ACC112 (cell line): ENCODE measurements around the gene NOS3.

Experiments
- H2AFZ ChIP-seq: fragments of 200-600 bp; sonication (generic); one replicate; pipeline ENCODE4 v1.6.0; 2017; ENCODE audit warnings: antibody characterized with exemption, low read length; ENCODE audit not compliant: unreplicated experiment
- H3K27ac ChIP-seq: fragments of 200-600 bp; sonication (generic); 2 replicates; pipeline ENCODE4 v1.5.1; 2014; ENCODE audit warnings: low read depth, mild to moderate bottlenecking, antibody characterized with exemption, low read length, moderate library complexity
- H3K27me3 ChIP-seq: fragments of 200-600 bp; sonication (generic); 2 replicates; pipeline ENCODE4 v1.6.1; 2014; ENCODE audit warnings: mild to moderate bottlenecking, antibody characterized with exemption, low read length, moderate library complexity, mixed read lengths; ENCODE audit not compliant: insufficient read depth
- H3K36me3 ChIP-seq: fragments of 200-600 bp; sonication (generic); 2 replicates; pipeline ENCODE4 v1.6.1; 2016; ENCODE audit warnings: mild to moderate bottlenecking, antibody characterized with exemption, low read length, moderate library complexity, mixed read lengths; ENCODE audit not compliant: insufficient read depth
- H3K4me1 ChIP-seq: fragments of 200-600 bp; sonication (generic); one replicate; pipeline ENCODE4 v1.6.1; 2016; ENCODE audit warnings: low read length, mixed read lengths; ENCODE audit not compliant: insufficient read depth, unreplicated experiment, control insufficient read depth
- H3K4me3 ChIP-seq: fragments of 200-600 bp; sonication (generic); 2 replicates; pipeline ENCODE4 v1.5.1; 2014; ENCODE audit warnings: mild to moderate bottlenecking, low read depth, low read length
- H3K79me2 ChIP-seq: fragments of 200-600 bp; sonication (generic); one replicate; pipeline ENCODE4 v1.6.0; 2016; ENCODE audit warnings: low read length; ENCODE audit not compliant: control insufficient read depth, unreplicated experiment, insufficient read depth

The NOS3 gene

GRCh38 chr7:150983893-150984368, 6.9 kb upstream of the NOS3 start:
- Histone ChIP-seq H3K4me3 (no peak overlapping the region), H3K79me2 (no peaks in the 10 kb centered on the region), H3K4me1 (peaks cover 4% of the 10 kb centered on the region), H3K36me3 (no peaks in the 10 kb centered on the region), H3K27ac (no peak overlapping the region), H3K27me3 (peaks cover 68% of the 10 kb centered on the region), H2AFZ (no peak overlapping the region)

GRCh38 chr7:150986099-150986512, 4.7 kb upstream of the NOS3 start:
- Histone ChIP-seq H3K27ac (no peak overlapping the region), H3K36me3 (no peaks in the 10 kb centered on the region), H3K4me3 (no peak overlapping the region), H2AFZ (no peak overlapping the region), H3K4me1 (peaks cover 4% of the 10 kb centered on the region), H3K27me3 (peaks cover 46% of the 10 kb centered on the region), H3K79me2 (no peaks in the 10 kb centered on the region)

- Histone ChIP-seq H3K4me3 (no peak overlapping the region), H3K79me2 (no peaks in the 10 kb centered on the region), H3K27me3 (peaks cover 42% of the 10 kb centered on the region), H3K27ac (no peak overlapping the region), H3K4me1 (peaks cover 4% of the 10 kb centered on the region), H3K36me3 (no peaks in the 10 kb centered on the region), H2AFZ (no peak overlapping the region)
These were observed 4.3 kb upstream of the NOS3 start for GRCh38 chr7:150986556-150986955.

GRCh38 chr7:150988230-150989226, 2.3 kb upstream of the NOS3 start:
- H3K4me1 ChIP-seq, result peaks cover 4% of the 10 kb centered on the region
- H3K79me2 ChIP-seq, result no peaks in the 10 kb centered on the region
- no peak overlapping the region for H3K4me3 ChIP-seq
- peaks cover 22% of the 10 kb centered on the region for H3K27me3 ChIP-seq
- H3K27ac ChIP-seq, result no peak overlapping the region
- H3K36me3 ChIP-seq, result no peaks in the 10 kb centered on the region
- no peak overlapping the region for H2AFZ ChIP-seq

GRCh38 chr7:150989456-150989855, 1.4 kb upstream of the NOS3 start:
- H2AFZ ChIP-seq, result no peak overlapping the region
- H3K4me1 ChIP-seq, result peaks cover 4% of the 10 kb centered on the region
- no peak overlapping the region for H3K4me3 ChIP-seq
- H3K27ac ChIP-seq, result no peak overlapping the region
- H3K27me3 ChIP-seq, result peaks cover 19% of the 10 kb centered on the region
- H3K79me2 ChIP-seq, result no peaks in the 10 kb centered on the region
- no peaks in the 10 kb centered on the region for H3K36me3 ChIP-seq

- Histone ChIP-seq H3K27ac (no peak overlapping the region), H3K79me2 (no peaks in the 10 kb centered on the region), H3K27me3 (peaks cover 12% of the 10 kb centered on the region), H3K36me3 (no peaks in the 10 kb centered on the region), H2AFZ (no peak overlapping the region), H3K4me3 (no peak overlapping the region), H3K4me1 (peaks cover 4% of the 10 kb centered on the region)
These were observed 1.3 kb downstream of the NOS3 start for GRCh38 chr7:150992051-150992640.

GRCh38 chr7:150992833-150993302, 2.1 kb downstream of the NOS3 start:
- H3K4me1 ChIP-seq, result peaks cover 4% of the 10 kb centered on the region
- H3K27ac ChIP-seq, result no peak overlapping the region
- H3K4me3 ChIP-seq, result no peak overlapping the region
- no peaks in the 10 kb centered on the region for H3K36me3 ChIP-seq
- H3K27me3 ChIP-seq, result peaks cover 5% of the 10 kb centered on the region
- no peak overlapping the region for H2AFZ ChIP-seq
- no peaks in the 10 kb centered on the region for H3K79me2 ChIP-seq

GRCh38 chr7:150993511-150993910, 2.7 kb downstream of the NOS3 start:
- no peak overlapping the region for H3K4me3 ChIP-seq
- H3K4me1 ChIP-seq, result no peaks in the 10 kb centered on the region
- no peak overlapping the region for H3K27ac ChIP-seq
- no peaks in the 10 kb centered on the region for H3K36me3 ChIP-seq
- H3K27me3 ChIP-seq, result no peaks in the 10 kb centered on the region
- no peaks in the 10 kb centered on the region for H3K79me2 ChIP-seq
- no peak overlapping the region for H2AFZ ChIP-seq

GRCh38 chr7:150994141-150994837, 3.5 kb downstream of the NOS3 start:
- no peaks in the 10 kb centered on the region for H3K79me2 ChIP-seq
- no peak overlapping the region for H3K4me3 ChIP-seq
- no peaks in the 10 kb centered on the region for H3K36me3 ChIP-seq
- H3K27ac ChIP-seq, result no peak overlapping the region
- H2AFZ ChIP-seq, result no peak overlapping the region
- H3K27me3 ChIP-seq, result no peaks in the 10 kb centered on the region
- no peaks in the 10 kb centered on the region for H3K4me1 ChIP-seq

GRCh38 chr7:150994838-150995510, 4.2 kb downstream of the NOS3 start:
- no peaks in the 10 kb centered on the region for H3K4me1 ChIP-seq
- H3K4me3 ChIP-seq, result no peak overlapping the region
- no peak overlapping the region for H3K27ac ChIP-seq
- H2AFZ ChIP-seq, result no peak overlapping the region
- no peaks in the 10 kb centered on the region for H3K27me3 ChIP-seq
- H3K36me3 ChIP-seq, result no peaks in the 10 kb centered on the region
- no peaks in the 10 kb centered on the region for H3K79me2 ChIP-seq
